SK-N-SH (cell line): ENCODE results near the gene RMDN2. TPM values are rescaled to one million over a fixed set of nuclear protein-coding genes. Genes with fewer than 3 reads are reported as not detected.

Source experiments
- CTCF ChIA-PET: fragments of 300-600, 350-600 bp; formaldehyde crosslinking; extraction: SDS; loops from one replicate; lab custom pipeline; 2021; lab: Yijun Ruan, JAX
- POLR2A ChIA-PET: fragments of 350-600 bp; sonication (Branson Sonifier 250); formaldehyde crosslinking; extraction: SDS; loops from one replicate; lab custom pipeline; 2020; ENCODE audit warnings: antibody characterized with exemption, inconsistent platforms; lab: Yijun Ruan, JAX
- DNase-seq: peaks from one replicate; pipeline ENCODE4 v3.0.0; 2012
- H2AFZ ChIP-seq: fragments of 200-600 bp; sonication (generic); 2 replicates; pipeline ENCODE4 v1.8.1; 2016; ENCODE audit warnings: antibody characterized with exemption, mild to moderate bottlenecking, low read depth
- H3F3A ChIP-seq: fragments of 200-600 bp; sonication (generic); replicated peaks from 2 replicates; pipeline ENCODE3; 2016; ENCODE audit warnings: antibody characterized with exemption, mild to moderate bottlenecking; ENCODE audit not compliant: insufficient read depth
- H3K27ac ChIP-seq, 2 experiments: fragments of 200-500 bp in 1 of 2; fragments of 200-600 bp in 1 of 2; sonication (Bioruptor generic) in 1 of 2; sonication (generic), shearing (Covaris generic) in 1 of 2; 2 replicates each; pipeline versions ENCODE4 v1.5.1 to v1.6.1; 2014 to 2016; ENCODE audit warnings: low read depth in 2 of 2, inconsistent platforms in 1 of 2, low read length in 1 of 2, mild to moderate bottlenecking in 1 of 2, mixed read lengths in 1 of 2
- H3K27me3 ChIP-seq: fragments of 200-600 bp; sonication (generic), shearing (Covaris generic); 2 replicates; pipeline ENCODE4 v1.6.1; 2016; ENCODE audit warnings: mixed run types; ENCODE audit not compliant: insufficient read depth
- H3K36me3 ChIP-seq, 2 experiments: fragments of 200-500 bp in 1 of 2; fragments of 200-600 bp in 1 of 2; sonication (Bioruptor generic) in 1 of 2; sonication (generic) in 1 of 2; replicated peaks in 1 of 2; 2 replicates each; pipeline versions ENCODE3 to v1.5.1; 2014 to 2016; ENCODE audit warnings: low read length in 1 of 2, mild to moderate bottlenecking in 1 of 2; ENCODE audit not compliant: insufficient read depth in 2 of 2, control insufficient read depth in 1 of 2
- H3K4me1 ChIP-seq, 2 experiments: fragments of 200-500 bp in 1 of 2; fragments of 200-600 bp in 1 of 2; sonication (Bioruptor generic) in 1 of 2; sonication (generic), shearing (Covaris generic) in 1 of 2; 2 replicates each; pipeline versions ENCODE4 v1.5.1 to v1.6.1; 2014 to 2016; ENCODE audit warnings: low read depth in 1 of 2, low read length in 1 of 2, mixed run types in 1 of 2; ENCODE audit not compliant: insufficient read depth in 2 of 2, control insufficient read depth in 1 of 2
- H3K4me2 ChIP-seq: fragments of 200-600 bp; sonication (generic), shearing (Covaris generic); 2 replicates; pipeline ENCODE4 v1.6.1; 2017; ENCODE audit warnings: mixed run types
- H3K4me3 ChIP-seq, 2 experiments: fragments of 200-500 bp in 1 of 2; fragments of 200-600 bp in 1 of 2; sonication (Bioruptor generic) in 1 of 2; sonication (generic), shearing (Covaris generic) in 1 of 2; 2 replicates each; pipeline versions ENCODE4 v1.5.1 to v1.8.1; 2014 to 2016; ENCODE audit warnings: low read depth in 2 of 2, inconsistent platforms in 1 of 2, low read length in 1 of 2, mild to moderate bottlenecking in 1 of 2, mixed read lengths in 1 of 2, moderate library complexity in 1 of 2
- H3K79me2 ChIP-seq: fragments of 200-600 bp; sonication (generic); 2 replicates; pipeline ENCODE4 v1.8.1; 2017; ENCODE audit warnings: mild to moderate bottlenecking; ENCODE audit not compliant: insufficient read depth
- H3K9ac ChIP-seq: fragments of 200-600 bp; sonication (generic); 2 replicates; pipeline ENCODE4 v1.6.1; 2017; ENCODE audit warnings: mixed run types
- H3K9me2 ChIP-seq: fragments of 200-600 bp; sonication (generic); 2 replicates; pipeline ENCODE4 v1.6.1; 2017; ENCODE audit warnings: mixed run types
- H3K9me3 ChIP-seq: fragments of 200-600 bp; sonication (generic); 2 replicates; pipeline ENCODE4 v1.6.1; 2017; ENCODE audit warnings: mixed run types, mild to moderate bottlenecking, moderate library complexity
- H4K20me1 ChIP-seq: fragments of 200-600 bp; sonication (generic); 2 replicates; pipeline ENCODE4 v1.6.1; 2017; ENCODE audit warnings: mild to moderate bottlenecking, mixed run types; ENCODE audit not compliant: insufficient read depth
- CHD2 ChIP-seq: fragments of 150-350 bp; IDR thresholded peaks from 2 replicates; pipeline ENCODE4 v1.6.1; 2018; ENCODE audit warnings: low read length; ENCODE audit not compliant: partially characterized antibody
- CTCF ChIP-seq: fragments of 200-600 bp; sonication (generic); IDR thresholded peaks from 2 replicates; pipeline ENCODE4 v1.6.1; 2017; ENCODE audit warnings: antibody characterized with exemption, mild to moderate bottlenecking, moderate library complexity
- ELF1 ChIP-seq: IDR thresholded peaks from 2 replicates; pipeline ENCODE4 v1.4.0; 2012
- EP300 ChIP-seq, 2 experiments: IDR thresholded peaks; 2 replicates each; pipeline versions ENCODE4 v1.4.0 to v1.6.1; 2012; ENCODE audit warnings: borderline replicate concordance in 1 of 2, low read depth in 1 of 2, low read length in 1 of 2
- EZH2phosphoT487 ChIP-seq: fragments of 200-600 bp; sonication (generic); IDR thresholded peaks from 2 replicates; pipeline ENCODE4 v1.6.1; 2017; ENCODE audit warnings: low read depth, mixed run types, mild to moderate bottlenecking, antibody characterized with exemption, moderate library complexity, borderline replicate concordance
- FOSL2 ChIP-seq: IDR thresholded peaks from 2 replicates; pipeline ENCODE4 v1.4.0; 2012; ENCODE audit warnings: low read depth, mild to moderate bottlenecking, moderate library complexity, borderline replicate concordance
- FOXJ3 ChIP-seq: sonication (generic); formaldehyde crosslinking; IDR thresholded peaks from 2 replicates; pipeline ENCODE4 v1.5.1; 2020; ENCODE audit warnings: mild to moderate bottlenecking, missing genetic modification reagents
- GABPA ChIP-seq: IDR thresholded peaks from 2 replicates; pipeline ENCODE4 v1.4.0; 2012; ENCODE audit warnings: low read depth, mild to moderate bottlenecking
- GATA2 ChIP-seq: sonication (generic); formaldehyde crosslinking; IDR thresholded peaks from 2 replicates; pipeline ENCODE4 v1.5.0; 2020; ENCODE audit warnings: mild to moderate bottlenecking, missing genetic modification reagents
- IRF3 ChIP-seq: fragments of 150-350 bp; IDR thresholded peaks from 2 replicates; pipeline ENCODE4 v1.6.1; 2016; ENCODE audit warnings: mild to moderate bottlenecking, low read depth, low read length
- JUND ChIP-seq: IDR thresholded peaks from 2 replicates; pipeline ENCODE4 v1.4.0; 2012
- MAX ChIP-seq: IDR thresholded peaks from 2 replicates; pipeline ENCODE4 v1.4.0; 2012; ENCODE audit warnings: low read depth
- MEF2A ChIP-seq: IDR thresholded peaks from 2 replicates; pipeline ENCODE4 v1.4.0; 2012; ENCODE audit warnings: low read depth, borderline replicate concordance
- NRF1 ChIP-seq: IDR thresholded peaks from 2 replicates; pipeline ENCODE4 v1.6.1; 2012; ENCODE audit warnings: low read depth, mild to moderate bottlenecking, low read length
- PBX3 ChIP-seq: IDR thresholded peaks from 2 replicates; pipeline ENCODE4; 2012
- POLR2AphosphoS5 ChIP-seq: IDR thresholded peaks from 2 replicates; pipeline ENCODE4 v1.6.1; 2012; ENCODE audit warnings: low read depth, low read length
- RAD21 ChIP-seq: IDR thresholded peaks from 2 replicates; pipeline ENCODE4 v1.6.1; 2012; ENCODE audit warnings: mild to moderate bottlenecking, low read length
- RFX5 ChIP-seq: IDR thresholded peaks from 2 replicates; pipeline ENCODE4 v1.6.1; 2012; ENCODE audit warnings: mild to moderate bottlenecking, improper control_type of control experiment, low read length
- RXRA ChIP-seq: IDR thresholded peaks from 2 replicates; pipeline ENCODE4 v1.4.0; 2012; ENCODE audit warnings: low read depth, mild to moderate bottlenecking, borderline replicate concordance
- SIN3A ChIP-seq: IDR thresholded peaks from 2 replicates; pipeline ENCODE4 v1.6.1; 2012; ENCODE audit warnings: low read depth, mild to moderate bottlenecking, low read length, moderate library complexity, borderline replicate concordance
- SMC3 ChIP-seq: IDR thresholded peaks from 2 replicates; pipeline ENCODE4 v1.6.1; 2012; ENCODE audit warnings: low read depth, low read length, improper control_type of control experiment
- TCF12 ChIP-seq: IDR thresholded peaks from 2 replicates; pipeline ENCODE4 v1.4.0; 2012
- TEAD4 ChIP-seq: IDR thresholded peaks from 2 replicates; pipeline ENCODE4 v1.4.0; 2012; ENCODE audit warnings: mild to moderate bottlenecking, borderline replicate concordance; ENCODE audit not compliant: insufficient read depth
- USF1 ChIP-seq: IDR thresholded peaks from 2 replicates; pipeline ENCODE4 v1.4.0; 2012; ENCODE audit warnings: low read depth, borderline replicate concordance
- YY1 ChIP-seq: IDR thresholded peaks from 2 replicates; pipeline ENCODE4 v1.4.0; 2012; ENCODE audit warnings: low read depth, mild to moderate bottlenecking
- ZBTB33 ChIP-seq: IDR thresholded peaks from 2 replicates; pipeline ENCODE4 v1.4.0; 2012; ENCODE audit warnings: low read depth, borderline replicate concordance
- WGBS: methylation state at CpG from one replicate; pipeline ENCODE4 v1.1.6; 2017; ENCODE audit warnings: low lambda C conversion rate; 5-methylcytosine and 5-hydroxymethylcytosine counted together
- polyA plus RNA-seq, 3 experiments: library from polyadenylated mRNA; depleted of rRNA; stranded (reverse); fragments of >200 nt; gene quantifications; 2 replicates each; pipeline ENCODE4 v1.2.3, GENCODE V29; 2012

Gene RMDN2
- polyA plus RNA-seq, 1 of the 3 experiments (the other 2 are of a cell fraction): 7.3 TPM

- H3K9me3 ChIP-seq: no peaks in the 10 kb centered on the region
- peak overlapping the region in 1 of 2 experiments; percentile 7; a peak in 1 of 4 replicates for H3K4me3 ChIP-seq
- no peaks in the 10 kb centered on the region for H3K9me2 ChIP-seq
- 30% methylated on average over 12 of the region's 12 CpGs for WGBS
- no peaks in the 10 kb centered on the region for H3K36me3 ChIP-seq
- no peaks in the 10 kb centered on the region for H4K20me1 ChIP-seq
- H2AFZ ChIP-seq: peak overlapping the region; percentile 38; the same call in 1 of the 2 replicates
- H3K79me2 ChIP-seq: no peaks in the 10 kb centered on the region
- peak; percentile 75 for DNase-seq
- no peak overlapping the region for H3K4me2 ChIP-seq
- CTCF ChIA-PET: interaction anchor here (0.5 to 23.4 kb wide), 143 partner anchors 11 to 727 kb away, joined by 3 to 546 read pairs (median 4); partner anchors contain the start of genes CDC42EP3, CYP1B1, PRKD3 and RMDN2
- POLR2A ChIA-PET: interaction anchor here (0.6 to 2.5 kb wide), 10 partner anchors 21 to 481 kb away, joined by 3 to 13 read pairs (median 4); partner anchors contain the start of gene CDC42EP3
- H3K27ac ChIP-seq: peak overlapping the region in 1 of 2 experiments; percentile 77; a peak in 2 of 4 replicates
- peaks cover 0 to 23% of the 10 kb centered on the region in 2 experiments; a peak in 2 of 4 replicates for H3K4me1 ChIP-seq
- no peaks in the 10 kb centered on the region for H3F3A ChIP-seq
- H3K27me3 ChIP-seq: no peaks in the 10 kb centered on the region
- no peak overlapping the region for H3K9ac ChIP-seq
- no peak for TF ChIP-seq GATA2 (CRISPR knock-in tag)
- no peak for TF ChIP-seq SIN3A
- TF ChIP-seq FOXJ3 (CRISPR knock-in tag): no peak
- TF ChIP-seq ZBTB33: no peak
- TF ChIP-seq USF1: no peak
- TF ChIP-seq GABPA: no peak
- TF ChIP-seq TEAD4: no peak
- TF ChIP-seq CTCF: peak; percentile 91
- TF ChIP-seq POLR2AphosphoS5: no peak
- TF ChIP-seq RAD21: peak; percentile 99
- TF ChIP-seq RXRA: no peak
- TF ChIP-seq MEF2A: no peak
- no peak for TF ChIP-seq NRF1
- TF ChIP-seq SMC3: peak; percentile 92
- TF ChIP-seq CHD2: no peak
- TF ChIP-seq EP300 (IDR thresholded peaks at IDR 0.05; ENCODE audit: borderline replicate concordance in 1 of 2, low read depth in 1 of 2, low read length in 1 of 2): no peak; a peak in 1 of 4 replicates
- TF ChIP-seq MAX: no peak
- peak; percentile 37; the same call in 1 of the 2 replicates for TF ChIP-seq JUND
- TF ChIP-seq ELF1: no peak
- peak; percentile 51; the same call in 1 of the 2 replicates for TF ChIP-seq FOSL2
- peak; percentile 49; the same call in 1 of the 2 replicates for TF ChIP-seq RFX5
- TF ChIP-seq YY1: no peak
- TF ChIP-seq IRF3: no peak
- TF ChIP-seq TCF12: no peak
- TF ChIP-seq PBX3: no peak
- no peak for TF ChIP-seq EZH2phosphoT487
Observed at GRCh38 chr2:37877457-37878315, 47.4 kb upstream of the RMDN2 start.
